Cardiac fibroblast (primary cell): Measurements from ENCODE around the gene RNU6-1.

Experiments used
- DNase-seq, 2 donors: peaks; one replicate each; pipeline versions ENCODE4 v3.0.0 to v3.0.0-alpha.2; 2010; ENCODE audit warnings: low read depth in 2 of 2
- H3K4me3 ChIP-seq, 2 donors: replicated peaks in 1 of 2; 1 replicate in 1 of 2; 2 replicates in 1 of 2; pipeline ENCODE4 v1.5.1; 2011; ENCODE audit warnings: low read depth in 2 of 2, low read length in 2 of 2, mild to moderate bottlenecking in 2 of 2, moderate library complexity in 1 of 2
- TF ChIP-seq, protein P1 (sequence below): IDR thresholded peaks from one replicate; pipeline ENCODE4 v1.5.1; 2011; ENCODE audit warnings: low read depth, mild to moderate bottlenecking, low read length, inconsistent platforms

Gene RNU6-1

DNA sequence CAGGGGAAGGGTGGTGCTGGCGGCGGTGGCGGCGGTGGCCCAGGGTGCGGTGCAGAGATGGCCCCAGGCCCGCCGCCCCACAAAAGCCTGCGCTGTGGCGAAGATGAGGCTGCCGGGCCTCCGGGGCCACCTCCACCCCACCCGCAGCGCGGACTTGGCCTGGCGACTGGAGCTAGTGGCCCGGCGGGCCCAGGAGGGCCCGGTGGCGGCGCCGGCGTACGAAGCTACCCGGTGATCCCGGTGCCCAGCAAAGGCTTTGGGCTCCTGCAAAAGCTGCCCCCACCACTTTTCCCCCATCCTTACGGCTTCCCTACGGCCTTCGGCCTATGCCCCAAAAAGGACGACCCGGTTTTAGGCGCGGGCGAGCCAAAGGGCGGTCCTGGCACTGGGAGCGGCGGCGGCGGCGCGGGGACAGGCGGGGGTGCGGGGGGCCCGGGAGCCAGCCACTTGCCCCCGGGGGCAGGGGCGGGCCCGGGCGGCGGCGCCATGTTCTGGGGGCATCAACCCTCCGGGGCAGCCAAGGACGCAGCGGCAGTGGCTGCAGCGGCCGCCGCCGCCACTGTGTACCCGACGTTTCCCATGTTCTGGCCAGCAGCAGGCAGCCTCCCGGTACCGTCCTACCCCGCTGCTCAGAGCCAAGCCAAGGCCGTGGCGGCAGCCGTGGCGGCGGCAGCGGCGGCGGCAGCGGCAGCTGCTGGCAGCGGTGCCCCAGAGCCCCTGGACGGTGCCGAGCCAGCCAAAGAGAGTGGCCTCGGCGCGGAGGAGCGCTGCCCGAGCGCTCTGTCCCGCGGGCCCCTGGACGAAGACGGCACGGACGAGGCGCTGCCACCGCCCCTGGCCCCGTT, 12.9 kb downstream of the RNU6-1 start:
- H3K4me3 ChIP-seq: no peak overlapping the region
- DNase-seq: no peak
- TF ChIP-seq, protein P1, sequence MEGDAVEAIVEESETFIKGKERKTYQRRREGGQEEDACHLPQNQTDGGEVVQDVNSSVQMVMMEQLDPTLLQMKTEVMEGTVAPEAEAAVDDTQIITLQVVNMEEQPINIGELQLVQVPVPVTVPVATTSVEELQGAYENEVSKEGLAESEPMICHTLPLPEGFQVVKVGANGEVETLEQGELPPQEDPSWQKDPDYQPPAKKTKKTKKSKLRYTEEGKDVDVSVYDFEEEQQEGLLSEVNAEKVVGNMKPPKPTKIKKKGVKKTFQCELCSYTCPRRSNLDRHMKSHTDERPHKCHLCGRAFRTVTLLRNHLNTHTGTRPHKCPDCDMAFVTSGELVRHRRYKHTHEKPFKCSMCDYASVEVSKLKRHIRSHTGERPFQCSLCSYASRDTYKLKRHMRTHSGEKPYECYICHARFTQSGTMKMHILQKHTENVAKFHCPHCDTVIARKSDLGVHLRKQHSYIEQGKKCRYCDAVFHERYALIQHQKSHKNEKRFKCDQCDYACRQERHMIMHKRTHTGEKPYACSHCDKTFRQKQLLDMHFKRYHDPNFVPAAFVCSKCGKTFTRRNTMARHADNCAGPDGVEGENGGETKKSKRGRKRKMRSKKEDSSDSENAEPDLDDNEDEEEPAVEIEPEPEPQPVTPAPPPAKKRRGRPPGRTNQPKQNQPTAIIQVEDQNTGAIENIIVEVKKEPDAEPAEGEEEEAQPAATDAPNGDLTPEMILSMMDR: no peak

DNA sequence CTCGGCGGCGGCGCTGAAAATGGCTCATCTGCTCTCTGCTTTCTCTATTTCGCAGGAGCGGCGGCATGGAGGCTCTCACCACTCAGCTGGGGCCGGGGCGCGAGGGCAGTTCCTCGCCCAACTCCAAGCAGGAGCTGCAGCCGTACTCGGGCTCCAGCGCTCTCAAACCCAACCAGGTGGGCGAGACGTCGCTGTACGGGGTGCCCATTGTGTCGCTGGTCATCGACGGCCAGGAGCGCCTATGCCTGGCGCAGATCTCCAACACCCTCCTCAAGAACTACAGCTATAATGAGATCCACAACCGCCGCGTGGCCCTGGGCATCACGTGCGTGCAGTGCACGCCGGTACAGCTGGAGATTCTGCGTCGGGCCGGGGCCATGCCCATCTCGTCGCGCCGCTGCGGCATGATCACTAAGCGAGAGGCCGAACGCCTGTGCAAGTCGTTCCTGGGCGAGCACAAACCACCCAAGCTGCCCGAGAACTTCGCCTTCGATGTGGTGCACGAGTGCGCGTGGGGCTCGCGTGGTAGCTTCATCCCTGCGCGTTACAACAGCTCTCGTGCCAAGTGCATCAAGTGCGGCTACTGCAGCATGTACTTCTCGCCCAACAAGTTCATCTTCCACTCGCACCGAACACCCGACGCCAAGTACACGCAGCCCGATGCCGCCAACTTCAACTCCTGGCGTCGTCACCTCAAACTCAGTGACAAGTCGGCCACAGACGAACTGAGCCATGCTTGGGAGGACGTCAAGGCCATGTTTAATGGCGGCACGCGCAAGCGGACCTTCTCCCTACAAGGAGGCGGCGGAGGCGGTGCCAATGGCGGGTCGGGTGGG, 13.7 kb downstream of the RNU6-1 start:
- DNase-seq: no peak
- TF ChIP-seq, protein P1: no peak

DNA sequence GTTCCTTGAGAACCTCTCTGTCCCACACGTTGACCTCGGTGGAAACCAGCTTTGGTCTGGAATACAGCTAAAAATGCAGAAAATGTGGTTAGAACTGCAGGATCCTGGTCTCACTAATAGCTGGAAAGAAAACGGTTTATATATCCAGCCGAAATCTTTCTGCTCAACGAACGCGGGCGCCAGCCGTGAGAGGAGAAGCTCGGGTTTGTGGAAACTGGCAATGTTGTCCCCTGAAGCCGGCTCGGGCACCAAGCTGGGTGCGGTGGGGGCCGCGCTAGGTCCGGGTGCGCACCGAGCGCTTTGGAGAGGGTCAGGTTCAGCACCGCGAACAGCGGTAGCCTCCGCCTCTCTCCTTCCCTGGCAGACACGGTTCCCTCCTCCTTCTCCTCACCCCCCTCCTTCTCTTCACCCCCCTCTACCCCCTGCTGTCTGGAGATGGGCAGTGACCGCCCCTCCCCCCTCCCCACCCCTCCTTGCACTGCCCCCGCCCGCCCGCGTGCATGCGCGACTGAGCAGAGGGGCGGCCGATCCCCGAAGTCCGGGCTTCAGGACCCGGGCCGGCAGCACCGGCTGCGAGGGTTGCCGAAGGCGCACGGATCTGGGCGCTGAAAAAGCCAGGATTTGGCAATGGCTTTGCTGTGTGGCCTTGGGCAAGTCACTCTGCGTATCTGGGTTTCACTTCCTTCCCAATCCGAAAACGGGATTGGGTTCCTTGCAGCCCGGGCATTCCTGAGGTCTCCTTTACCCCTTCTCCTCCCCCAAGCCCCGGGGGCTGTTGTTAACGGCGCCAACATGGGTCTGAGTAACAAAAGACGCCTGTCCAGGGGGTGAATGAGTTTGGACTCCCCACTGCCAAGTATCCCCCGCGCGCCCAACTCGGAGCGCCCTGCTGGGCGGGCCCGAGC, 14.6 kb downstream of the RNU6-1 start, which contains the start of gene SKOR1:
SKOR1 (plus strand) TSS at position 534 of the 905 bp plus-strand sequence; CDS start at position 628, 94 bp downstream.
- peak within 1 kb of the TSS; percentile 10 to 30 for H3K4me3 ChIP-seq
- TF ChIP-seq, protein P1: no peak
- DNase-seq: peak; percentile 49 to 53

More for the DNA sequence above, 13.7 kb downstream of the RNU6-1 start:
- H3K4me3 ChIP-seq: peak overlapping the region in 1 of 2 donors; percentile 10

DNA sequence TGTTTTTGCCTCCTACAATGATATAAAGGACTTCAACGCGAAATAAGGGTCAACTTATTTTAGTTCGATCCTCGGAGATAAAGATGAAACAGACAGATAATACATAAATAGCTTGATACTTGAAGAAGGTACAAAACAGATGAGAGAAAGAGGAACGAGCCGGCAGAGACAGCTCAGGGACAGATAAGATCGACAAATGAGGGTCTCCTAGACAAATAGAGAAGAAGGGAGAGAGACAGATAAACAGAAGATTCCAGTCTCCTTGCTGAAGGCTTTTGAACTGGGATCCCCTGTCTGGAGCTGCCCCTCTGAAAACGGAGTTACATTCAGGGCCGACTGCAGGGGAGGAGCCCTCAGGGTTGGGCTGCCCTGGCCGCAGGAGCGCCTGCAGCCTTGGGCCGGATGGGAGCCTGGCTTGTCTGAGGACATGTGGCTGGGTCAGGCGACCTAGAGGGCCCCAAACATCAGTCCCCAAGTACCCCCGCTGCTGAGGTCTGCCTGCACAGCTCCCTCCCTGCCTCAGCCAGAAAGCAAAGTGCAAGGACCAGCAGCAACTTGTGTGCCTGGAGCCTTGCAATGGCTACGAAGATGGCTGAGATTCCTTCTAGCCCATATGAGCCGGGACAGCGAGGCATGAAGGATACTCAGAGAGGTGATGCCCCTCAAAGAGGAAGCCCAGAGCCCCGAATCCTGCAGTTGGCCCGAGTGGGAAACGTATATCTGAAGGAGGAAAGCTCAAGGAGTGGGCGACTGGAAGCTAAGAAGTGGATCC, 15.5 kb downstream of the RNU6-1 start:
- no peak overlapping the region for H3K4me3 ChIP-seq
- DNase-seq: no peak
- TF ChIP-seq, protein P1: no peak

DNA sequence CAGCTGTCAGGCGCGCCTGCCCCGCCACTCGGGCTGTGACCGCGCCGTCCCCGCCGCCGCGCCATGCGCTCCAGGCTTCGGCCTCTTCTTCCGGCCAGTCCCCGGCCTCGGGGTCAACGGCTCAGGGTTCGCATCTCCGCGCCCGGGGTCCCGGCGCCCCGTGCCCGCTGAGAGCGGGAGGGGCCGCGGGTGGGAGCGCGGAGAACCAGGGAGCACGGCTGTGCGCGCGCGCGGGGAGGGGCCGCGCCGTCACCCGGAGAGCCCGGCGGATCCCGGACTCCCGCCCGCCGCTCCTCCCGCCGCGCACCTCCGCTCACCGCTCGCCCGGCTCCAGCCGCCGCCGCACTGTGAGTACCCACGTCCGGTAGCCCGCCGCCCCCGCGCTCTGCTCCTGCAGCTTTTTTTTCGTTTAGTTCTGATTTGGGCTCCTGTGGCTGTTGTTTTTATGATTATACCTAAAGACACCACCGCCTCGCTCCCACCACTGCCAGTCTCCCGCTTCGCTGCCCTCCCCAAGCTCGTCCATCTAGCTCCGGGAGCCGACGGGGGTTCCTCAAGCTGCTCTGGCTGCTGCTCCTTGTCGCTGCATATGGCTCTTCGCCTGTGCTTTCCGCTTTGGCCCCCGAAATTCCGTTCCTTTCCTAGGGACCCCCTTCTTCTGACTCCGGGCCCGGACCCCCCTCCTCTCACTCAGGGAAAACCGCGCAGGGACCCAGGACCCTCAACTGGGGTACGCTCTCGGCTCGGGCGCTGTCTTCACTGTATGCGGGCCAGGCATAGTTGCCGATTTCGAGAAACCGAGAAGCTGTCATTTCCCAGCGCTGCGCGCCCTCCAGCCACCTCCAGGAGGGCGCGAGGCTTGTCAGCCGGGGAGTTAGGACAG, 16.3 kb downstream of the RNU6-1 start:
- H3K4me3 ChIP-seq: no peak overlapping the region
- TF ChIP-seq, protein P1: no peak
- DNase-seq: no peak
